H9 (cell line): ENCODE results near the gene RPRD1A. TPM values are rescaled to one million over a fixed set of nuclear protein-coding genes. Genes with fewer than 3 reads are reported as not detected.

Source experiments
- DNase-seq: peaks from one replicate; pipeline ENCODE4 v3.0.0-alpha.2; 2017
- H2AFZ ChIP-seq: one replicate; pipeline ENCODE4 v1.6.1; 2013; ENCODE audit warnings: mild to moderate bottlenecking, low read length, control low read depth, moderate library complexity
- H2AK5ac ChIP-seq: 2 replicates; pipeline ENCODE4 v1.6.1; 2013; ENCODE audit warnings: low read length, control low read depth, mixed read lengths; ENCODE audit not compliant: insufficient read length
- H2BK120ac ChIP-seq: one replicate; pipeline ENCODE4 v1.6.1; 2013; ENCODE audit warnings: low read depth, mild to moderate bottlenecking, low read length, control low read depth, inconsistent platforms; ENCODE audit not compliant: poor library complexity, severe bottlenecking
- H2BK12ac ChIP-seq: 2 replicates; pipeline ENCODE4 v1.6.1; 2013; ENCODE audit warnings: low read length, control low read depth, mixed read lengths, low read depth; ENCODE audit not compliant: insufficient read length
- H2BK15ac ChIP-seq: 2 replicates; pipeline ENCODE4 v1.6.1; 2013; ENCODE audit warnings: low read depth, low read length, control low read depth
- H2BK20ac ChIP-seq: one replicate; pipeline ENCODE4 v1.6.1; 2013; ENCODE audit warnings: low read depth, mild to moderate bottlenecking, low read length, control low read depth, inconsistent platforms; ENCODE audit not compliant: poor library complexity, severe bottlenecking
- H2BK5ac ChIP-seq: 2 replicates; pipeline ENCODE4 v1.6.1; 2013; ENCODE audit warnings: low read length, control low read depth, mixed read lengths; ENCODE audit not compliant: insufficient read length
- H3K14ac ChIP-seq: 2 replicates; pipeline ENCODE4 v1.6.1; 2013; ENCODE audit warnings: low read length, control low read depth; ENCODE audit not compliant: insufficient read depth
- H3K18ac ChIP-seq: 2 replicates; pipeline ENCODE4 v1.6.1; 2013; ENCODE audit warnings: low read depth, mild to moderate bottlenecking, mixed read lengths, low read length, control low read depth; ENCODE audit not compliant: insufficient read length
- H3K23ac ChIP-seq: 2 replicates; pipeline ENCODE4 v1.6.1; 2013; ENCODE audit warnings: low read length, control low read depth, mixed read lengths, low read depth; ENCODE audit not compliant: insufficient read length
- H3K23me2 ChIP-seq: 2 replicates; pipeline ENCODE4 v1.6.1; 2013; ENCODE audit warnings: low read depth, mild to moderate bottlenecking, mixed read lengths, low read length, control low read depth; ENCODE audit not compliant: insufficient read length, poor library complexity, severe bottlenecking
- H3K27ac ChIP-seq: 2 replicates; pipeline ENCODE4 v1.5.1; 2013; ENCODE audit warnings: low read length, control low read depth, mixed read lengths, low read depth; ENCODE audit not compliant: insufficient read length
- H3K27me3 ChIP-seq: 2 replicates; pipeline ENCODE4 v1.6.1; 2013; ENCODE audit warnings: low read length, control low read depth, inconsistent platforms; ENCODE audit not compliant: insufficient read depth
- H3K4ac ChIP-seq: 2 replicates; pipeline ENCODE4 v1.6.1; 2013; ENCODE audit warnings: low read depth, mild to moderate bottlenecking, control low read depth, inconsistent platforms, low read length, moderate library complexity
- H3K4me1 ChIP-seq: 2 replicates; pipeline ENCODE4 v1.6.1; 2013; ENCODE audit warnings: low read length, control low read depth, inconsistent platforms; ENCODE audit not compliant: insufficient read depth
- H3K4me2 ChIP-seq: 2 replicates; pipeline ENCODE4 v1.6.1; 2013; ENCODE audit warnings: low read length, control low read depth, mixed read lengths; ENCODE audit not compliant: insufficient read length, insufficient read depth
- H3K56ac ChIP-seq: 2 replicates; pipeline ENCODE4 v1.6.1; 2013; ENCODE audit warnings: low read depth, mild to moderate bottlenecking, mixed read lengths, low read length, control low read depth; ENCODE audit not compliant: insufficient read length
- H3K79me1 ChIP-seq: 2 replicates; pipeline ENCODE4 v1.6.1; 2013; ENCODE audit warnings: low read depth, mild to moderate bottlenecking, moderate library complexity, low read length, control low read depth, inconsistent platforms; ENCODE audit not compliant: insufficient read depth, poor library complexity, severe bottlenecking
- H3K79me2 ChIP-seq: 2 replicates; pipeline ENCODE4 v1.6.1; 2013; ENCODE audit warnings: low read length, control low read depth, inconsistent platforms; ENCODE audit not compliant: insufficient read depth
- H3K9ac ChIP-seq: 2 replicates; pipeline ENCODE4 v1.6.1; 2013; ENCODE audit warnings: low read length, control low read depth, mixed read lengths; ENCODE audit not compliant: insufficient read length; ENCODE audit errors: extremely low read depth
- H3K9me3 ChIP-seq: one replicate; pipeline ENCODE4 v1.6.1; 2013; ENCODE audit warnings: low read depth, low read length, inconsistent platforms; ENCODE audit not compliant: control insufficient read depth
- H3T11ph ChIP-seq: one replicate; pipeline ENCODE4 v1.6.1; 2013; ENCODE audit warnings: mild to moderate bottlenecking, low read length, control low read depth, inconsistent platforms
- H4K20me1 ChIP-seq: one replicate; pipeline ENCODE4 v1.6.1; 2013; ENCODE audit not compliant: control insufficient read depth, insufficient read length, insufficient read depth
- H4K5ac ChIP-seq: 2 replicates; pipeline ENCODE4 v1.6.1; 2013; ENCODE audit warnings: low read depth, mild to moderate bottlenecking, mixed read lengths, low read length, control low read depth; ENCODE audit not compliant: insufficient read length
- H4K8ac ChIP-seq: replicated peaks from 2 replicates; pipeline ENCODE4 v1.6.1; 2013; ENCODE audit warnings: low read length, control low read depth, mixed read lengths, low read depth; ENCODE audit not compliant: insufficient read length
- H4K91ac ChIP-seq: 2 replicates; pipeline ENCODE4 v1.6.1; 2013; ENCODE audit warnings: low read depth, mild to moderate bottlenecking, moderate library complexity, mixed read lengths, low read length, control low read depth; ENCODE audit not compliant: insufficient read length
- H3K27ac Mint-ChIP-seq, 3 experiments: 2 replicates in 2 of 3; 3 replicates in 1 of 3; pipeline ENCODE4 v1.8.0; 2020 to 2021; ENCODE audit warnings: mixed read lengths in 3 of 3, mild to moderate bottlenecking in 1 of 3, moderate library complexity in 1 of 3
- H3K27me3 Mint-ChIP-seq: 2 replicates; pipeline ENCODE4 v1.8.0; 2021; ENCODE audit warnings: low read depth, mild to moderate bottlenecking, moderate library complexity, mixed read lengths
- H3K36me3 Mint-ChIP-seq, 3 experiments: 2 replicates in 2 of 3; 3 replicates in 1 of 3; pipeline ENCODE4 v1.8.0; 2020 to 2021; ENCODE audit warnings: low read depth in 3 of 3, mixed read lengths in 3 of 3; ENCODE audit not compliant: insufficient read depth in 1 of 3
- H3K4me1 Mint-ChIP-seq, 2 experiments: 2 replicates each; pipeline ENCODE4 v1.8.0; 2020; ENCODE audit warnings: mixed read lengths in 2 of 2
- H3K4me3 Mint-ChIP-seq, 2 experiments: 2 replicates in 1 of 2; 3 replicates in 1 of 2; pipeline ENCODE4 v1.8.0; 2020 to 2021; ENCODE audit warnings: mild to moderate bottlenecking in 2 of 2, mixed read lengths in 2 of 2, moderate library complexity in 1 of 2
- H3K9me3 Mint-ChIP-seq, 2 experiments: 2 replicates in 1 of 2; 3 replicates in 1 of 2; pipeline ENCODE4 v1.8.0; 2020; ENCODE audit warnings: mild to moderate bottlenecking in 2 of 2, mixed read lengths in 2 of 2, moderate library complexity in 1 of 2
- CTCF ChIP-seq: fragments of 200-600 bp; sonication (generic); conservative IDR thresholded peaks from 3 replicates; pipeline ENCODE4 v1.8.0; 2021; ENCODE audit warnings: antibody characterized with exemption, mild to moderate bottlenecking
- WGBS: extraction: QIAGEN DNeasy Blood & Tissue Kit; methylation state at CpG from one replicate; pipeline ENCODE4 v1.1.7; 2013; ENCODE audit warnings: missing lambda C conversion rate, low lambda C conversion rate, mixed read lengths; ENCODE audit not compliant: insufficient read length; ENCODE audit errors: extremely low coverage; 5-methylcytosine and 5-hydroxymethylcytosine counted together
- total RNA-seq: library from RNA; stranded (reverse); gene quantifications from 2 replicates; pipeline ENCODE4 v1.2.1, GENCODE V29; 2021

RPRD1A gene
- total RNA-seq, 1 experiment from 2014 or later, result 107 TPM

GRCh38 chr18:36041146-36041545 lies 26.2 kb downstream of the RPRD1A start:
- Mint-ChIP-seq H3K4me3 (no peak overlapping the region), H3K9me3 (peaks cover 30 to 36% of the 10 kb centered on the region in 2 experiments), H3K27ac (no peak overlapping the region), H3K36me3 (peaks cover 37 to 43% (median 42%) of the 10 kb centered on the region in 3 experiments), H3K4me1 (peaks cover 37% of the 10 kb centered on the region in 2 experiments), H3K27me3 (no peaks in the 10 kb centered on the region; the same call in 1 of the 2 replicates)
- Histone ChIP-seq H3K9me3 (peaks cover 12% of the 10 kb centered on the region), H2BK120ac (no peak overlapping the region), H3K27me3 (no peaks in the 10 kb centered on the region), H2AK5ac (no peak overlapping the region), H3K23me2 (no peaks in the 10 kb centered on the region), H4K8ac (no peak overlapping the region), H2BK15ac (no peak overlapping the region), H3K9ac (no peak overlapping the region), H4K91ac (no peak overlapping the region), H3T11ph (no peak overlapping the region), H3K23ac (no peak overlapping the region), H3K4me1 (peaks cover 2% of the 10 kb centered on the region; the same call in 1 of the 2 replicates), H4K5ac (no peak overlapping the region), H3K79me1 (peaks cover 7% of the 10 kb centered on the region), H2AFZ (no peak overlapping the region), H2BK12ac (no peak overlapping the region), H3K79me2 (peaks cover 28% of the 10 kb centered on the region; the same call in 1 of the 2 replicates), H2BK5ac (no peak overlapping the region), H3K18ac (no peak overlapping the region), H3K14ac (no peak overlapping the region), H3K4me2 (no peak overlapping the region), H2BK20ac (no peak overlapping the region), H4K20me1 (no peaks in the 10 kb centered on the region), H3K27ac (no peak overlapping the region), H3K4ac (no peak overlapping the region), H3K56ac (no peak overlapping the region)
- 100% methylated on average over 2 of the region's 3 CpGs for WGBS
- DNase-seq, result no peak
- TF ChIP-seq CTCF, result no peak
